Parathyroid adenoma (tissue), 2 donors: ENCODE measurements around the gene ORC6.
A peak's percentile ranks its signal among the peaks of the same experiment; 100 is the strongest.
"Not testable (repeated sequence)": the region's sequence is repeated elsewhere in the genome, so short reads cannot be mapped to it uniquely, and the experiment has no call there.

Experiments
- H2AFZ ChIP-seq: fragments of 300-600 bp; sonication (generic); one replicate; pipeline ENCODE4 v1.7.0; 2017; ENCODE audit warnings: antibody characterized with exemption, mild to moderate bottlenecking
- H3K27ac ChIP-seq: fragments of 300-600 bp; sonication (generic); one replicate; pipeline ENCODE4 v1.7.0; 2017
- H3K27me3 ChIP-seq: fragments of 300-600 bp; sonication (generic); one replicate; pipeline ENCODE4 v1.7.0; 2017; ENCODE audit warnings: low read length; ENCODE audit not compliant: control insufficient read depth, insufficient read depth
- H3K36me3 ChIP-seq: fragments of 300-600 bp; sonication (generic); one replicate; pipeline ENCODE4 v1.7.0; 2017; ENCODE audit warnings: low read length; ENCODE audit not compliant: control insufficient read depth, insufficient read depth
- H3K4me1 ChIP-seq: fragments of 300-600 bp; sonication (generic); one replicate; pipeline ENCODE4 v1.7.0; 2017; ENCODE audit warnings: control low read depth
- H3K4me2 ChIP-seq: fragments of 300-600 bp; sonication (generic); one replicate; pipeline ENCODE4 v1.7.0; 2017; ENCODE audit warnings: low read length
- H3K4me3 ChIP-seq: fragments of 300-600 bp; sonication (generic); one replicate; pipeline ENCODE4 v1.7.0; 2017; ENCODE audit warnings: low read depth, low read length
- H3K79me2 ChIP-seq: fragments of 300-600 bp; sonication (generic); one replicate; pipeline ENCODE4 v1.7.0; 2017; ENCODE audit warnings: control low read depth
- H3K9ac ChIP-seq: fragments of 300-600 bp; sonication (generic); one replicate; pipeline ENCODE4 v1.7.0; 2017; ENCODE audit warnings: mild to moderate bottlenecking
- H3K9me3 ChIP-seq: fragments of 300-600 bp; sonication (generic); one replicate; pipeline ENCODE4 v1.7.0; 2017; ENCODE audit warnings: low read length; ENCODE audit not compliant: control insufficient read depth
- TF ChIP-seq, protein P1 (sequence below): fragments of 300-600 bp; sonication (generic); IDR thresholded peaks from one replicate; pipeline ENCODE4 v1.7.0; 2017; ENCODE audit warnings: antibody characterized with exemption, mild to moderate bottlenecking
- donor health status: primary hyperparathyroidism.

The ORC6 gene

DNA sequence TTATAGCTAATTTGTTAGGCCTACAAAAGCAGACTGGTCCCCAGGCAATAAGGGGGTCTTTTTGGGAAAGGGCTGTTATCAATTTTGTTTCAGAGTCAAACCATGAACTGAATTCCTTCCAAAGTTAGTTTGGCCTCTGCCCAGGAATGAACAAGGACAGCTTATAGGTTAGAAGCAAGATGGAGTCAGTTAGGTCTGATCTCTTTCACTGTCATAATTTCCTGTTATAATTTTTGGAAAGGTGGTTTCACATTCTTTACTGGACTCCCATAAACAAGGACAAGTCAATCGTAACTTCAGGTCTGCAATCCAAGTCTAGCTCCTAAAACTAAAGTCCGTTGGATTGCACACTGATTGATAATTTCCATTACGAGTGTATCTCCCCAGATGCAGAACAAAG is 38.2 kb upstream of the ORC6 start:
- TF ChIP-seq, protein P1, sequence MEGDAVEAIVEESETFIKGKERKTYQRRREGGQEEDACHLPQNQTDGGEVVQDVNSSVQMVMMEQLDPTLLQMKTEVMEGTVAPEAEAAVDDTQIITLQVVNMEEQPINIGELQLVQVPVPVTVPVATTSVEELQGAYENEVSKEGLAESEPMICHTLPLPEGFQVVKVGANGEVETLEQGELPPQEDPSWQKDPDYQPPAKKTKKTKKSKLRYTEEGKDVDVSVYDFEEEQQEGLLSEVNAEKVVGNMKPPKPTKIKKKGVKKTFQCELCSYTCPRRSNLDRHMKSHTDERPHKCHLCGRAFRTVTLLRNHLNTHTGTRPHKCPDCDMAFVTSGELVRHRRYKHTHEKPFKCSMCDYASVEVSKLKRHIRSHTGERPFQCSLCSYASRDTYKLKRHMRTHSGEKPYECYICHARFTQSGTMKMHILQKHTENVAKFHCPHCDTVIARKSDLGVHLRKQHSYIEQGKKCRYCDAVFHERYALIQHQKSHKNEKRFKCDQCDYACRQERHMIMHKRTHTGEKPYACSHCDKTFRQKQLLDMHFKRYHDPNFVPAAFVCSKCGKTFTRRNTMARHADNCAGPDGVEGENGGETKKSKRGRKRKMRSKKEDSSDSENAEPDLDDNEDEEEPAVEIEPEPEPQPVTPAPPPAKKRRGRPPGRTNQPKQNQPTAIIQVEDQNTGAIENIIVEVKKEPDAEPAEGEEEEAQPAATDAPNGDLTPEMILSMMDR = no peak
- H3K9ac ChIP-seq = no peak overlapping the region
- no peaks in the 10 kb centered on the region for H3K27me3 ChIP-seq
- no peak overlapping the region for H3K4me3 ChIP-seq
- no peaks in the 10 kb centered on the region for H3K9me3 ChIP-seq
- no peak overlapping the region for H3K4me2 ChIP-seq
- H3K4me1 ChIP-seq = no peaks in the 10 kb centered on the region
- H3K27ac ChIP-seq = no peak overlapping the region
- H3K36me3 ChIP-seq = no peaks in the 10 kb centered on the region
- H3K79me2 ChIP-seq = no peaks in the 10 kb centered on the region
- no peak overlapping the region for H2AFZ ChIP-seq

DNA sequence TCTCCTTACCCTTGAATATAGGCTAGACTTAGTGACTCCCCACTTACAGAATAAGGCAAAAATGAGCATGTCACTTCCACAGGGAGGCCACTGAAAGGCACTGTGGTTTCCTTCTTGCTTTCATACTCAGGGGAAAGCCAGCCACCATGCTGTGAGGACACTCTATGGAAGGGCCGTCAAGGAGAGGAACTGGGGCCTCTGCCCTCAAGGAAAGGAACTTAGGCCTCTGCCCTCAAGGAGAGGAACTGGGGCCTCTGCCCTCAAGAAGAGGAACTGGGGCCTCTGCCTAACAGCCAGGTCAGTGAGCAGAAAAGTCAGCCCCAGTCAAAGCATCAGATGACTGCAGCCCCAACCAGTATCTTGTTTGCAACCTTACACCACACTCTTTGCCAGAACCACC is 30.5 kb upstream of the ORC6 start:
- no peak overlapping the region for H3K4me3 ChIP-seq
- no peaks in the 10 kb centered on the region for H3K9me3 ChIP-seq
- no peak overlapping the region for H2AFZ ChIP-seq
- H3K4me1 ChIP-seq = no peaks in the 10 kb centered on the region
- H3K4me2 ChIP-seq = no peak overlapping the region
- TF ChIP-seq, protein P1 = no peak
- H3K36me3 ChIP-seq = no peaks in the 10 kb centered on the region
- no peaks in the 10 kb centered on the region for H3K79me2 ChIP-seq
- no peak overlapping the region for H3K9ac ChIP-seq
- H3K27ac ChIP-seq = no peak overlapping the region
- H3K27me3 ChIP-seq = no peaks in the 10 kb centered on the region

DNA sequence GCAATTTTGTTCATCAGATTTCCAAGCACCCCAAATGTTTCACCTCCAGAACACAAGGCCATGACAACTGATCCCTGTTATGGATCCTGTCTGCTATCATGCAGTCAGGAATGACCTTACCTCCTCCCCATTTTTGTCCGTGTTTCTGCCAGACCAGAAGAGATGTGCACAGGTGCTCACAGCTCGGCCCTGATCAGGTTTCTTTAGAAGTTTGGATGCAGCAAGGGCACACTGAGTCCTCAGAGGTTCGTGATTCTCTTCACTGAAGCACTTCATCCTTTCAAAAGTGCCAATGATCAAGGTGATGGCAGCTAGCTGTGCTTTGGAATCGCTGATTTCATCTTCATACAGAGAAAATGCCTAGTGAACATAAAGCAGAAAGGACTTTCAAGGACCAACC is 27.3 kb upstream of the ORC6 start:
- no peaks in the 10 kb centered on the region for H3K9me3 ChIP-seq
- H3K4me3 ChIP-seq = no peak overlapping the region
- H3K4me2 ChIP-seq = no peak overlapping the region
- no peaks in the 10 kb centered on the region for H3K79me2 ChIP-seq
- no peaks in the 10 kb centered on the region for H3K27me3 ChIP-seq
- TF ChIP-seq, protein P1 = no peak
- no peak overlapping the region for H3K27ac ChIP-seq
- no peak overlapping the region for H2AFZ ChIP-seq
- no peaks in the 10 kb centered on the region for H3K36me3 ChIP-seq
- H3K4me1 ChIP-seq = no peaks in the 10 kb centered on the region
- H3K9ac ChIP-seq = no peak overlapping the region

DNA sequence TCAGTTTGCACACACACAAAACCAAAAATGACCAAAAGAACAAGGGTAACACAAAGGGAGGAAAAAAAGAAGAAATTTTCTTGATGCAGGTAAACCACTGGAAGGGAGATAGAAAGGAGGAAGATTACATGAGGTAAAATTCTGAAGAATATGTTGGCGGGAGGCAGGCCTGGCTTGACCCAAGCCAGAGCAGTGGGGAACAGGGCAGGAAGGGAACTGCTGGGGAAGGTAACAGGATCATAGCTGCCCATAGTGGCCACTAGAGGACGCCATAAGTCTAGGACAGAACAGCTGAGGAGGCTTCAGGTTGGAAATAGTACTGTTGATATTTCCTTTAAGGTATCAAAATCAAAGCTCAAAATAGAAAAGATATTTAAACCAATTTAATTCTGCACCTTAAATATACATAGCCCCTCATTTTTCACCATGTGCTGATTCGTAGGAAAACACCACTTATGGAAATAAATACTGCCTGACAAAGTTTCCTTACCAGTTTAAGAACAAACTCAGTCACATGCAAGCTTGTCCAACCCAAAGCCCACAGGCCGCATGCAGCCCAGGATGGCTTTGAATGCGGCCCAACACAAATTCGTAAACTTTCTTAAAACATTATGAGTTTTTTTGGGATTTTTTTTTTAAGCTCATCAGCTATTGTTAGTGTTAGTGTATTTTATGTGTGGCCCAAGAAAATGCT is 16.0 kb upstream of the ORC6 start:
- Histone ChIP-seq H3K79me2 (no peaks in the 10 kb centered on the region), H3K4me3 (no peak overlapping the region)

DNA sequence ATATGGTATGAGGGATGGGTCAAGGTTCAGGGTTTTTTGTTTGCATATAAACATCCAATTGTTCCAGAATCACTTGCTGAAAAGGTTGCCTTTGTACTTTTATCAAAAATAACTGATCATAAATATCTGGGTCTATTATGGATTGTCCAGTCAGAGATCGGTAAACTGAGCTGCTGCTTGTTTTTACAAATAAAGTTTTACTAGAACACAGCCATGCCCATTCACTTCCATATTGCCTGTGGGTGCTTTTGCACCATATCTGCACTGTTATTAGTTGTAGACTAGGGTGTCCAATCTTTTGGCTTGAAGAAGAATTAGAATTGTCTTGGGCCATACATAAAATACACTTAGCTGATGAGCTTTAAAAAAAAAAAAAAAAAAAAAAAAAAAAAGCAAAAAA is 11.5 kb upstream of the ORC6 start:
- H3K4me1 ChIP-seq, H3K79me2 ChIP-seq, H2AFZ ChIP-seq, H3K27me3 ChIP-seq, H3K9me3 ChIP-seq, H3K4me2 ChIP-seq, H3K4me3 ChIP-seq, H3K27ac ChIP-seq, H3K36me3 ChIP-seq, H3K9ac ChIP-seq: not testable (repeated sequence)

More for the DNA sequence above, 16.0 kb upstream of the ORC6 start:
- Histone ChIP-seq H3K27ac (no peak overlapping the region), H3K9me3 (no peaks in the 10 kb centered on the region), H3K9ac (no peak overlapping the region), H3K4me2 (no peak overlapping the region), H3K36me3 (no peaks in the 10 kb centered on the region), H3K4me1 (no peaks in the 10 kb centered on the region), H2AFZ (no peak overlapping the region), H3K27me3 (no peaks in the 10 kb centered on the region)
- TF ChIP-seq, protein P1 = peak; percentile 76

DNA sequence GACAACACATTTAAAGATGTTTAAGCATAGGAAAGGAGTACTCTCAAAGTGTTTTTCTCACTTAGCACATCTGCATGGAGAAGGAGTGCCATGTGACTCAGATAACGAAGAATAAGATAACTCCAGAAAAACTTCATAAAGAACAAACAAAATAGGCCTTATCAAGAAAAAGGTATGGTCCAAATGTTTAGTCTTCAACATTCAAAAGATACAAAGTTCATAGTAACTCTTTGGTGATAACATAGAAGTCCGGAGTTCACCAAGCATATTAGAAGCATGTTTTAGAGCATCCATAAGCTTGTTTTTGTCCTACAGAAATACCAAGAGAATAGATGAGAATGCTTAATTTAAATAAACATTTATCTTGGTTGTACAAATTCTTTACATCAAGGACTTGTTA is 7.6 kb upstream of the ORC6 start:
- H2AFZ ChIP-seq, H3K36me3 ChIP-seq, H3K27me3 ChIP-seq, H3K4me3 ChIP-seq, H3K4me1 ChIP-seq, H3K4me2 ChIP-seq, H3K9me3 ChIP-seq, H3K9ac ChIP-seq, H3K27ac ChIP-seq: not testable (repeated sequence)
- peaks cover 31% of the 10 kb centered on the region for H3K79me2 ChIP-seq
